Astrocyte (in vitro differentiated cells and primary cell): ENCODE data around the gene EYA2.

Experiments used
- EZH2 ChIP-seq: IDR thresholded peaks from 2 replicates; pipeline ENCODE4 v1.6.1; 2012; ENCODE audit warnings: mild to moderate bottlenecking, low read length, inconsistent platforms; ENCODE audit not compliant: insufficient read depth
- TF ChIP-seq, protein P1 (sequence below): IDR thresholded peaks from 2 replicates; pipeline ENCODE4 v1.5.1; 2011; ENCODE audit warnings: low read depth, mild to moderate bottlenecking, inconsistent platforms, low read length, moderate library complexity; ENCODE audit not compliant: insufficient read depth

DNA sequence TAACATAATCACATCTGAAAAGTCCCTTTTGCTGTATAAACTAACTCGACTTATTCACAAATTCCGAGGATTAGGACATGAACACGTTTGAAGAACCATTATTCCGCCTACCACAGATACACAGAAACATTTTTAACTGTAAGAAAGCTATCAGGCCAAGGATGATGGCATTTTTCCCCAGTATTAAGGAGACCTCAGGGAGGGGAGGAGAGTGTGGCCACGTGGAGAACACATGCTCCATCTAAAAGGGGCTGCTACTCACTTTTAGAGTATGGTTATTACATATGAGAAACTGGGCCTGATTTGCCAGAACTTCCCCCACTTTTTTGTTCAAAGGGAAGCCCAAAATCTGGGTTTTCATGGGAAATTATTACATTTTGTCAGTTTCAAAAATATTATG, 153.4 kb downstream of the EYA2 start:
- TF ChIP-seq, protein P1, sequence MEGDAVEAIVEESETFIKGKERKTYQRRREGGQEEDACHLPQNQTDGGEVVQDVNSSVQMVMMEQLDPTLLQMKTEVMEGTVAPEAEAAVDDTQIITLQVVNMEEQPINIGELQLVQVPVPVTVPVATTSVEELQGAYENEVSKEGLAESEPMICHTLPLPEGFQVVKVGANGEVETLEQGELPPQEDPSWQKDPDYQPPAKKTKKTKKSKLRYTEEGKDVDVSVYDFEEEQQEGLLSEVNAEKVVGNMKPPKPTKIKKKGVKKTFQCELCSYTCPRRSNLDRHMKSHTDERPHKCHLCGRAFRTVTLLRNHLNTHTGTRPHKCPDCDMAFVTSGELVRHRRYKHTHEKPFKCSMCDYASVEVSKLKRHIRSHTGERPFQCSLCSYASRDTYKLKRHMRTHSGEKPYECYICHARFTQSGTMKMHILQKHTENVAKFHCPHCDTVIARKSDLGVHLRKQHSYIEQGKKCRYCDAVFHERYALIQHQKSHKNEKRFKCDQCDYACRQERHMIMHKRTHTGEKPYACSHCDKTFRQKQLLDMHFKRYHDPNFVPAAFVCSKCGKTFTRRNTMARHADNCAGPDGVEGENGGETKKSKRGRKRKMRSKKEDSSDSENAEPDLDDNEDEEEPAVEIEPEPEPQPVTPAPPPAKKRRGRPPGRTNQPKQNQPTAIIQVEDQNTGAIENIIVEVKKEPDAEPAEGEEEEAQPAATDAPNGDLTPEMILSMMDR, result no peak
- no peak for TF ChIP-seq EZH2
